ENCODE data around the gene CLDN20. TPM values are rescaled to one million over a fixed set of nuclear protein-coding genes. Genes with fewer than 3 reads are reported as not detected.

The CLDN20 gene
- polyA plus RNA-seq, 1 of the 3 experiments (the other 2 are of a cell fraction): 0.07 TPM

DNA sequence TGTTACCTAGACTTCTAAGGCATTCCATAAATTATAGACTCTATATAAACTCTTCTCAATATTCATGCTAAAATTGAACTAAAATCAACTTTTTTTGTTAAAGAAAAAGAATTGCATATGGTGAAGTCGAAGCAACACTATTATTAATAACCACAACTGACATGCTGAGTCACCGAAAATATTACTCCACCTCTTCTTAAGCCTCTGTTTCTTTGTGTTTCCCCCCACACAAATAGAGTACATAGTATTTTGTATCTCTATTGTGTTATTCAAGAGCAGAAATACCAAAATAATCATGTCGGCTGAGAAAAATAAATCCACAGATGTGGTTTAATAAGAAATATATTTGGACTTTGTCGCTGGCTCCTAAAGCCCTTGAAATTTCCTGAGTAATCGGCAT, 26.7 kb downstream of the CLDN20 start:
- Histone ChIP-seq H3K4me2 (no peak overlapping the region), H3K27me3 (ENCODE audit: insufficient read depth) (no peaks in the 10 kb centered on the region), H3K9me3 (no peaks in the 10 kb centered on the region), H4K20me1 (ENCODE audit: insufficient read depth) (no peaks in the 10 kb centered on the region), H3K79me2 (ENCODE audit: insufficient read depth) (no peaks in the 10 kb centered on the region; the same call in 1 of the 2 replicates), H3K9ac (no peak overlapping the region), H3F3A (replicated peaks; ENCODE audit: insufficient read depth) (no peaks in the 10 kb centered on the region), H3K27ac (ENCODE audit: low read depth in 2 of 2, low read length in 1 of 2) (no peak overlapping the region), H3K9me2 (no peaks in the 10 kb centered on the region), H2AFZ (ENCODE audit: low read depth) (no peak overlapping the region), H3K4me1 (ENCODE audit: control insufficient read depth in 1 of 2, insufficient read depth in 2 of 2, low read depth in 1 of 2, low read length in 1 of 2) (peaks cover 0 to 13% of the 10 kb centered on the region in 2 experiments; a peak in 2 of 4 replicates), H3K4me3 (ENCODE audit: low read depth in 2 of 2, low read length in 1 of 2) (no peak overlapping the region), H3K36me3 (replicated peaks in 1 of 2; ENCODE audit: control insufficient read depth in 1 of 2, insufficient read depth in 2 of 2, low read length in 1 of 2) (peaks cover 49 to 62% of the 10 kb centered on the region in 2 experiments)
- POLR2A ChIA-PET: no interaction called here
- TF ChIP-seq GABPA (IDR thresholded peaks at IDR 0.05; ENCODE audit: low read depth) (no peak), TCF12 (IDR thresholded peaks at IDR 0.05) (no peak), CHD2 (IDR thresholded peaks at IDR 0.05; ENCODE audit: low read length, partially characterized antibody) (no peak), FOXJ3 (CRISPR knock-in tag; IDR thresholded peaks at IDR 0.05) (no peak), MEF2A (IDR thresholded peaks at IDR 0.05; ENCODE audit: borderline replicate concordance, low read depth) (no peak), NRF1 (IDR thresholded peaks at IDR 0.05; ENCODE audit: low read depth, low read length) (no peak), RFX5 (IDR thresholded peaks at IDR 0.05; ENCODE audit: low read length) (no peak), RAD21 (IDR thresholded peaks at IDR 0.05; ENCODE audit: low read length) (no peak), YY1 (IDR thresholded peaks at IDR 0.05; ENCODE audit: low read depth) (no peak), MXI1 (IDR thresholded peaks at IDR 0.05; ENCODE audit: low read depth, low read length) (no peak), USF1 (IDR thresholded peaks at IDR 0.05; ENCODE audit: borderline replicate concordance, low read depth) (no peak), GATA2 (CRISPR knock-in tag; IDR thresholded peaks at IDR 0.05) (no peak), MAX (IDR thresholded peaks at IDR 0.05; ENCODE audit: low read depth) (no peak), CTCF (IDR thresholded peaks at IDR 0.05) (no peak), EP300 (IDR thresholded peaks at IDR 0.05; ENCODE audit: borderline replicate concordance in 1 of 2, low read depth in 1 of 2, low read length in 1 of 2) (no peak), EZH2phosphoT487 (IDR thresholded peaks at IDR 0.05; ENCODE audit: borderline replicate concordance, low read depth) (no peak)
- TF ChIP-seq, protein P1, sequence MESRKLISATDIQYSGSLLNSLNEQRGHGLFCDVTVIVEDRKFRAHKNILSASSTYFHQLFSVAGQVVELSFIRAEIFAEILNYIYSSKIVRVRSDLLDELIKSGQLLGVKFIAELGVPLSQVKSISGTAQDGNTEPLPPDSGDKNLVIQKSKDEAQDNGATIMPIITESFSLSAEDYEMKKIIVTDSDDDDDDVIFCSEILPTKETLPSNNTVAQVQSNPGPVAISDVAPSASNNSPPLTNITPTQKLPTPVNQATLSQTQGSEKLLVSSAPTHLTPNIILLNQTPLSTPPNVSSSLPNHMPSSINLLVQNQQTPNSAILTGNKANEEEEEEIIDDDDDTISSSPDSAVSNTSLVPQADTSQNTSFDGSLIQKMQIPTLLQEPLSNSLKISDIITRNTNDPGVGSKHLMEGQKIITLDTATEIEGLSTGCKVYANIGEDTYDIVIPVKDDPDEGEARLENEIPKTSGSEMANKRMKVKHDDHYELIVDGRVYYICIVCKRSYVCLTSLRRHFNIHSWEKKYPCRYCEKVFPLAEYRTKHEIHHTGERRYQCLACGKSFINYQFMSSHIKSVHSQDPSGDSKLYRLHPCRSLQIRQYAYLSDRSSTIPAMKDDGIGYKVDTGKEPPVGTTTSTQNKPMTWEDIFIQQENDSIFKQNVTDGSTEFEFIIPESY (IDR thresholded peaks at IDR 0.05; ENCODE audit: borderline replicate concordance, low read depth): no peak
- CTCF ChIA-PET: no interaction called here
- no peak for DNase-seq
- 99% methylated on average over 5 of the region's 5 CpGs for WGBS (ENCODE audit: low lambda C conversion rate)

Data from SK-N-SH (cell line).